Endothelial cell of umbilical vein (primary cell): ENCODE measurements around the gene BRAP.

ENCODE experiments used
- CTCF ChIP-seq, 2 donors: IDR thresholded peaks; 1 replicate in 1 of 2; 2 replicates in 1 of 2; pipeline ENCODE4 v1.5.1; 2011; ENCODE audit warnings: low read length in 2 of 2, mild to moderate bottlenecking in 2 of 2, moderate library complexity in 2 of 2, control low read depth in 1 of 2, inconsistent platforms in 1 of 2, low read depth in 1 of 2; ENCODE audit not compliant: insufficient read depth in 1 of 2; ENCODE audit errors: extremely low read depth in 1 of 2
- EZH2 ChIP-seq: IDR thresholded peaks from 2 replicates; pipeline ENCODE4 v1.6.1; 2012; ENCODE audit warnings: borderline replicate concordance, low read depth, mild to moderate bottlenecking, moderate library complexity, low read length, inconsistent platforms; ENCODE audit not compliant: severe bottlenecking
- FOS ChIP-seq: IDR thresholded peaks from 2 replicates; pipeline ENCODE4 v1.6.1; 2011; ENCODE audit warnings: mild to moderate bottlenecking, low read length, moderate library complexity, borderline replicate concordance; ENCODE audit not compliant: insufficient read depth
- GATA2 ChIP-seq: IDR thresholded peaks from 2 replicates; pipeline ENCODE4 v1.7.0; 2011; ENCODE audit warnings: low read depth, mild to moderate bottlenecking, moderate library complexity, mixed read lengths, low read length; ENCODE audit not compliant: insufficient read length, insufficient read depth
- POLR2A ChIP-seq: IDR thresholded peaks from 2 replicates; pipeline ENCODE4 v1.6.1; 2012; ENCODE audit warnings: low read depth, mild to moderate bottlenecking, control low read depth, low read length
- POLR2AphosphoS5 ChIP-seq: IDR thresholded peaks from 2 replicates; pipeline ENCODE4 v1.6.1; 2012; ENCODE audit warnings: low read depth, mild to moderate bottlenecking, control low read depth, low read length, moderate library complexity; ENCODE audit not compliant: insufficient read depth

- no peak for TF ChIP-seq CTCF (IDR thresholded peaks at IDR 0.05; ENCODE audit: extremely low read depth in 1 of 2, insufficient read depth in 1 of 2, low read depth in 1 of 2, low read length in 2 of 2)
- no peak for TF ChIP-seq FOS
- TF ChIP-seq POLR2A, result no peak
- no peak for TF ChIP-seq POLR2AphosphoS5
- TF ChIP-seq EZH2, result no peak
- no peak for TF ChIP-seq GATA2
Observed at GRCh38 chr12:111691262-111691661, 5.5 kb upstream of the BRAP start.
